WTC11 (cell line): ENCODE measurements around the gene ERF. TPM values are rescaled to one million over a fixed set of nuclear protein-coding genes. Genes with fewer than 3 reads are reported as not detected.

ENCODE experiments used
- ATAC-seq: fragments of 200-7000 bp; cut with Tn5 transposase; 2 replicates; pipeline ENCODE4 v1.10.0; 2021; ENCODE audit warnings: mild to moderate bottlenecking, moderate library complexity
- CTCF ChIA-PET: fragments of 300-600 bp; sonication (Branson Sonifier 250); formaldehyde crosslinking; loops from one replicate; lab custom pipeline; 2021; ENCODE audit warnings: antibody characterized with exemption; lab: Charles Lee
- POLR2A ChIA-PET: fragments of 350-600 bp; sonication (Branson Sonifier 250); formaldehyde crosslinking; loops from one replicate; lab custom pipeline; 2021; ENCODE audit warnings: antibody characterized with exemption; lab: Charles Lee
- DNase-seq: peaks from one replicate; pipeline ENCODE4 v3.0.0; 2021; ENCODE audit warnings: low spot score
- H3K27ac Mint-ChIP-seq: 2 replicates; pipeline ENCODE4 v1.8.0; 2021; ENCODE audit warnings: mixed read lengths
- H3K27me3 Mint-ChIP-seq: 2 replicates; pipeline ENCODE4 v1.8.0; 2021; ENCODE audit warnings: low read depth, mild to moderate bottlenecking, moderate library complexity, mixed read lengths
- H3K36me3 Mint-ChIP-seq: 2 replicates; pipeline ENCODE4 v1.8.0; 2021; ENCODE audit warnings: mixed read lengths
- H3K4me1 Mint-ChIP-seq: 2 replicates; pipeline ENCODE4 v1.8.0; 2022; ENCODE audit warnings: mixed read lengths
- H3K4me3 Mint-ChIP-seq: 2 replicates; pipeline ENCODE4 v1.8.0; 2021; ENCODE audit warnings: mild to moderate bottlenecking, moderate library complexity, mixed read lengths
- H3K9me3 Mint-ChIP-seq: 2 replicates; pipeline ENCODE4 v1.8.0; 2021; ENCODE audit warnings: mixed read lengths
- AFF4 ChIP-seq: sonication (generic); formaldehyde crosslinking; IDR thresholded peaks from 2 replicates; pipeline ENCODE4 v1.8.1; 2023; ENCODE audit warnings: mild to moderate bottlenecking, missing genetic modification reagents, borderline replicate concordance
- AR ChIP-seq: fragments of 250-450 bp; sonication (Bioruptor Pico); IDR thresholded peaks from 2 replicates; pipeline ENCODE4 v1.9.0; 2021; ENCODE audit warnings: mild to moderate bottlenecking
- ATF1 ChIP-seq: sonication (generic); formaldehyde crosslinking; IDR thresholded peaks from 2 replicates; pipeline ENCODE4 v1.8.1; 2023; ENCODE audit warnings: mild to moderate bottlenecking, moderate library complexity, missing genetic modification reagents
- ATF2 ChIP-seq: sonication (generic); formaldehyde crosslinking; IDR thresholded peaks from 2 replicates; pipeline ENCODE4 v1.8.1; 2022; ENCODE audit warnings: low read depth, missing genetic modification reagents, borderline replicate concordance
- CREB1 ChIP-seq: sonication (generic); formaldehyde crosslinking; IDR thresholded peaks from 2 replicates; pipeline ENCODE4 v1.8.0; 2023; ENCODE audit warnings: mild to moderate bottlenecking, missing genetic modification reagents
- ESRRA ChIP-seq: sonication (generic); formaldehyde crosslinking; IDR thresholded peaks from 2 replicates; pipeline ENCODE4 v1.8.1; 2022; ENCODE audit warnings: mild to moderate bottlenecking, missing genetic modification reagents, borderline replicate concordance
- GABPB1 ChIP-seq: sonication (generic); formaldehyde crosslinking; IDR thresholded peaks from 2 replicates; pipeline ENCODE4 v1.8.1; 2023; ENCODE audit warnings: mild to moderate bottlenecking, missing genetic modification reagents
- HMGA2 ChIP-seq: fragments of 250-450 bp; sonication (Bioruptor Pico); IDR thresholded peaks from 2 replicates; pipeline ENCODE4 v1.4.0; 2021; ENCODE audit warnings: mild to moderate bottlenecking, moderate library complexity
- JAZF1 ChIP-seq: fragments of 250-450 bp; sonication (Bioruptor Pico); IDR thresholded peaks from 2 replicates; pipeline ENCODE4 v1.9.0; 2021; ENCODE audit warnings: moderate library complexity, mild to moderate bottlenecking, inconsistent platforms
- MAX ChIP-seq: sonication (generic); formaldehyde crosslinking; IDR thresholded peaks from 2 replicates; pipeline ENCODE4 v1.8.0; 2022; ENCODE audit warnings: mild to moderate bottlenecking, missing genetic modification reagents
- MLX ChIP-seq: sonication (generic); formaldehyde crosslinking; IDR thresholded peaks from 2 replicates; pipeline ENCODE4 v1.8.1; 2023; ENCODE audit warnings: mild to moderate bottlenecking, missing genetic modification reagents, moderate library complexity
- MXD4 ChIP-seq: fragments of 250-450 bp; sonication (Bioruptor Pico); IDR thresholded peaks from 2 replicates; pipeline ENCODE4 v1.8.0; 2021; ENCODE audit warnings: mild to moderate bottlenecking, moderate library complexity, borderline replicate concordance
- MYBL2 ChIP-seq: sonication (generic); formaldehyde crosslinking; IDR thresholded peaks from 2 replicates; pipeline ENCODE4 v1.8.1; 2023; ENCODE audit warnings: mild to moderate bottlenecking, moderate library complexity, missing genetic modification reagents
- NR1H2 ChIP-seq: sonication (generic); formaldehyde crosslinking; IDR thresholded peaks from 2 replicates; pipeline ENCODE4 v1.9.0; 2021; ENCODE audit warnings: mild to moderate bottlenecking, moderate library complexity, missing genetic modification reagents
- OVOL2 ChIP-seq: fragments of 250-450 bp; sonication (Bioruptor Pico); IDR thresholded peaks from 2 replicates; pipeline ENCODE4 v1.9.0; 2021; ENCODE audit warnings: mild to moderate bottlenecking, borderline replicate concordance
- SMAD4 ChIP-seq: sonication (generic); formaldehyde crosslinking; IDR thresholded peaks from 2 replicates; pipeline ENCODE4 v1.8.0; 2022; ENCODE audit warnings: mild to moderate bottlenecking, missing genetic modification reagents
- TP53 ChIP-seq: sonication (generic); formaldehyde crosslinking; IDR thresholded peaks from 2 replicates; pipeline ENCODE4 v1.8.1; 2023; ENCODE audit warnings: mild to moderate bottlenecking, missing genetic modification reagents
- ZMAT4 ChIP-seq: fragments of 250-450 bp; sonication (Bioruptor Pico); IDR thresholded peaks from 2 replicates; pipeline ENCODE4 v1.9.0; 2021; ENCODE audit warnings: mild to moderate bottlenecking
- ZNF121 ChIP-seq: sonication (generic); formaldehyde crosslinking; IDR thresholded peaks from 2 replicates; pipeline ENCODE4 v1.8.0; 2023; ENCODE audit warnings: missing genetic modification reagents
- ZNF138 ChIP-seq: sonication (generic); formaldehyde crosslinking; conservative IDR thresholded peaks from 2 replicates; pipeline ENCODE4 v1.8.1; 2022; ENCODE audit warnings: mild to moderate bottlenecking, moderate library complexity, missing genetic modification reagents
- ZNF219 ChIP-seq: sonication (generic); formaldehyde crosslinking; IDR thresholded peaks from 2 replicates; pipeline ENCODE4 v1.8.0; 2023; ENCODE audit warnings: missing genetic modification reagents, mild to moderate bottlenecking, borderline replicate concordance
- ZNF232 ChIP-seq: sonication (generic); formaldehyde crosslinking; IDR thresholded peaks from 2 replicates; pipeline ENCODE4 v1.8.0; 2022; ENCODE audit warnings: mild to moderate bottlenecking, missing genetic modification reagents
- ZNF317 ChIP-seq: sonication (generic); formaldehyde crosslinking; IDR thresholded peaks from 2 replicates; pipeline ENCODE4 v1.8.1; 2023; ENCODE audit warnings: low read depth, mild to moderate bottlenecking, moderate library complexity, missing genetic modification reagents, borderline replicate concordance
- ZNF423 ChIP-seq: fragments of 250-450 bp; sonication (Bioruptor Pico); IDR thresholded peaks from 2 replicates; pipeline ENCODE4 v2.1.2; 2022; ENCODE audit warnings: mild to moderate bottlenecking, moderate library complexity
- total RNA-seq: library from RNA; stranded (reverse); gene quantifications from 3 replicates; pipeline ENCODE4 v1.2.3, GENCODE V29; 2021

Gene ERF
- total RNA-seq, 1 experiment from 2014 or later: 65.9 TPM

GRCh38 chr19:42281827-42282762 is 27.2 kb upstream of the ERF start:
- no peaks in the 10 kb centered on the region; the same call in 1 of the 2 replicates for H3K36me3 Mint-ChIP-seq
- DNase-seq (no peak), ATAC-seq (peak; percentile 1; the same call in 1 of the 2 replicates)
- peaks cover 37% of the 10 kb centered on the region for H3K4me1 Mint-ChIP-seq
- H3K27me3 Mint-ChIP-seq: no peaks in the 10 kb centered on the region
- H3K9me3 Mint-ChIP-seq: no peaks in the 10 kb centered on the region
- peak overlapping the region; percentile 83 for H3K27ac Mint-ChIP-seq
- peak overlapping the region; percentile 75 for H3K4me3 Mint-ChIP-seq
- ChIA-PET CTCF (interaction anchor here (0.5 to 7.5 kb wide), 9 partner anchors 9 to 114 kb away, joined by 3 to 239 read pairs (median 6); partner anchors contain the start of genes ERF and GSK3A), POLR2A (interaction anchor here (0.8 kb wide), 1 partner anchor 27 kb away, joined by 6 read pairs; no protein-coding TSS in a partner anchor)
- no peak for TF ChIP-seq ZNF317
- no peak for TF ChIP-seq CREB1
- no peak for TF ChIP-seq ATF1
- TF ChIP-seq MAX (CRISPR knock-in tag): no peak
- TF ChIP-seq TP53 (CRISPR knock-in tag): no peak
- no peak for TF ChIP-seq AFF4 (CRISPR knock-in tag)
- TF ChIP-seq MXD4 (CRISPR knock-in tag): no peak
- TF ChIP-seq JAZF1: no peak
- no peak for TF ChIP-seq GABPB1
- no peak for TF ChIP-seq SMAD4 (CRISPR knock-in tag)
- TF ChIP-seq MYBL2: no peak
- no peak for TF ChIP-seq ESRRA (CRISPR knock-in tag)
- TF ChIP-seq NR1H2 (CRISPR knock-in tag): no peak
- TF ChIP-seq ZNF423 (CRISPR knock-in tag): no peak
- TF ChIP-seq ZNF232 (CRISPR knock-in tag): no peak

GRCh38 chr19:42281146-42281826 is 26.4 kb upstream of the ERF start:
- no peaks in the 10 kb centered on the region for H3K36me3 Mint-ChIP-seq
- peak overlapping the region; percentile 75 for H3K4me3 Mint-ChIP-seq
- ATAC-seq: no peak
- H3K27me3 Mint-ChIP-seq: no peaks in the 10 kb centered on the region
- POLR2A ChIA-PET: interaction anchor here (0.8 kb wide), 1 partner anchor 26 kb away, joined by 6 read pairs; no protein-coding TSS in a partner anchor
- DNase-seq: no peak
- CTCF ChIA-PET: interaction anchor here (1.0 to 7.5 kb wide), 10 partner anchors 9 to 115 kb away, joined by 3 to 239 read pairs (median 8); partner anchors contain the start of genes ERF, GSK3A, PAFAH1B3 and PRR19
- peak overlapping the region; percentile 69; the same call in 1 of the 2 replicates for H3K27ac Mint-ChIP-seq
- H3K4me1 Mint-ChIP-seq: peaks cover 37% of the 10 kb centered on the region
- no peaks in the 10 kb centered on the region for H3K9me3 Mint-ChIP-seq
- TF ChIP-seq HMGA2 (CRISPR knock-in tag) (no peak), ZNF219 (CRISPR knock-in tag) (no peak), MLX (CRISPR knock-in tag) (no peak), OVOL2 (CRISPR knock-in tag) (no peak), ZNF121 (no peak), JAZF1 (no peak), ZNF138 (CRISPR knock-in tag) (no peak), AR (CRISPR knock-in tag) (no peak), ZNF232 (CRISPR knock-in tag) (no peak), ZMAT4 (no peak), ATF2 (CRISPR knock-in tag) (no peak)
